Measurements from ENCODE around the gene RAB3D. TPM values are rescaled to one million over a fixed set of nuclear protein-coding genes. Genes with fewer than 3 reads are reported as not detected.

Gene RAB3D
- total RNA-seq, 1 donor from 2014 or later = 53.6 TPM

DNA sequence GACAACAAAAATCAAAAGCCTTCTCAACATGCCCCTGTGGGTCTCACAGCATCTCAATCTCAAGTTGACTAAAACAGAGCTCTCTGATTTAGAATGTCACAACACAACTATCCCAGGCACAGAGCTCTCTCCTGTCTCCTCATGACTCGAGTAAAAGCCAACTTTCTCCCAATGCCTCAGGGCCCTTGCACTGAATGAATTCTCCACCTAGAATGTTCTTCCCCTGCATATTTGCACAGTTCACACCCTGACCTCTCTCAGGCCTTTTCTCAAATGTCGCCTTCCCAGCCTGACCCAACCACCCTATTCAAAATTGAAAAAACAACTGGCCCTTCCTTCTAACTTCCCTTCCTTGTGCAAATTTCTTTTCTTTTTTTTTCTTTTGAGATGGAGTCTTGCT is 31.3 kb upstream of the RAB3D start:
- H3K36me3 ChIP-seq = peaks cover 13% of the 10 kb centered on the region
- H3K4me3 ChIP-seq = no peak overlapping the region
- intact Hi-C loops (cut with DNase I) = no loop called here
- TF ChIP-seq, protein P1, sequence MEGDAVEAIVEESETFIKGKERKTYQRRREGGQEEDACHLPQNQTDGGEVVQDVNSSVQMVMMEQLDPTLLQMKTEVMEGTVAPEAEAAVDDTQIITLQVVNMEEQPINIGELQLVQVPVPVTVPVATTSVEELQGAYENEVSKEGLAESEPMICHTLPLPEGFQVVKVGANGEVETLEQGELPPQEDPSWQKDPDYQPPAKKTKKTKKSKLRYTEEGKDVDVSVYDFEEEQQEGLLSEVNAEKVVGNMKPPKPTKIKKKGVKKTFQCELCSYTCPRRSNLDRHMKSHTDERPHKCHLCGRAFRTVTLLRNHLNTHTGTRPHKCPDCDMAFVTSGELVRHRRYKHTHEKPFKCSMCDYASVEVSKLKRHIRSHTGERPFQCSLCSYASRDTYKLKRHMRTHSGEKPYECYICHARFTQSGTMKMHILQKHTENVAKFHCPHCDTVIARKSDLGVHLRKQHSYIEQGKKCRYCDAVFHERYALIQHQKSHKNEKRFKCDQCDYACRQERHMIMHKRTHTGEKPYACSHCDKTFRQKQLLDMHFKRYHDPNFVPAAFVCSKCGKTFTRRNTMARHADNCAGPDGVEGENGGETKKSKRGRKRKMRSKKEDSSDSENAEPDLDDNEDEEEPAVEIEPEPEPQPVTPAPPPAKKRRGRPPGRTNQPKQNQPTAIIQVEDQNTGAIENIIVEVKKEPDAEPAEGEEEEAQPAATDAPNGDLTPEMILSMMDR (IDR thresholded peaks at IDR 0.05) = no peak
- peaks cover 13% of the 10 kb centered on the region for H3K4me1 ChIP-seq
- DNase-seq = no peak
- no peak overlapping the region for H3K27ac ChIP-seq
- H3K9me3 ChIP-seq = no peaks in the 10 kb centered on the region
- ATAC-seq = no peak
- no peaks in the 10 kb centered on the region for H3K27me3 ChIP-seq (ENCODE audit: low read depth)

DNA sequence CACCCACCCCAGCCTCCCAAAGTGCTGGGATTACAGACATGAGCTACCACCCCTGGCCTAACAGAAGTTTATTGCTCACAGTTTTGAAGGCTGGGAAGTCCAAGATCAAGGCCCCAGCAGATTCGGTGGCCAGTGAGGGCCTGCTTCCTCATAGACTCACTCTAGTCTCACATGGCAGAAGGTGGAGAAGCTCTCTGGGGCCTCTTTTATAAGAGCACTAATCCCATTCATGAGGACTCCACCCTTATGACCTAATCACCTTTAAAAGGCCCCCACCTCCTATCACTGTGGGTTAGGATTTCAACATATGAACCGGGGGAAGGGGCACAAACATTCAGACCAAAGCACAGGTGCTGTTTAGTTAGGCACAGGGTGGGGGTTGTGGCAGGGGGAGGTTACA is 28.1 kb upstream of the RAB3D start:
- TF ChIP-seq, protein P1 (IDR thresholded peaks at IDR 0.05) = no peak
- Histone ChIP-seq H3K36me3 (peaks cover 42% of the 10 kb centered on the region), H3K27ac (no peak overlapping the region), H3K4me1 (no peaks in the 10 kb centered on the region), H3K4me3 (no peak overlapping the region), H3K9me3 (no peaks in the 10 kb centered on the region), H3K27me3 (ENCODE audit: low read depth) (no peaks in the 10 kb centered on the region)
- intact Hi-C loops (cut with DNase I) = no loop called here
- DNase-seq = no peak
- ATAC-seq = no peak

DNA sequence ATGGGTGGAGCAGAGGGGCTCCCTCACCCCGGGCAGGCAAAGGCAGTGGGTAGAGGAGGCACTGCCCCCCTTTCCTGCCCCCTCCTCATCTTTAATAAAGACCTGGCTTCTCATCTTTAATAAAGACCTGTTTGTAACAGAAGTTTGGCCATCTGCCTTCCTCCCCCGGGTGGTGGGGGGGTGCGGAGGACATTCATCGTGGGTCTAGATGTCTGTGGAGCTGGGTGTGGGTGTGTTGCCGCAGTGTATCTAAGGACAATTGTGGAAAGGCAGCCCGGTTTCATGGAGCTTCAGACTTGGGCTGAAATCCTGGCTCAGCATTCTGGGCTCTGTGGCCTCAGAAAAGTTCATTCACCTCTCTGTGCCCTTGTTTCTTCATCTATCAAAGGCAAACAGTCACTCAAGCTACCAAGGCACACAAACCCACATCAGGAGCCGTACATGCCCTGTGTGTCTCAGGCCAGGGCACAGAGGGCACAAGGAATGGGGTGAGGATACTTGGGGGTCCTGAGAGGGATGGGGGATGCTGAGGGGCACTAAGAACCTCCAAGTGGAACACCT is 26.2 kb upstream of the RAB3D start:
- intact Hi-C loops (cut with DNase I) = no loop called here
- no peak for ATAC-seq
- TF ChIP-seq, protein P1 (IDR thresholded peaks at IDR 0.05) = no peak
- peaks cover 5% of the 10 kb centered on the region for H3K4me1 ChIP-seq
- H3K36me3 ChIP-seq = peaks cover 51% of the 10 kb centered on the region
- no peak overlapping the region for H3K27ac ChIP-seq
- no peaks in the 10 kb centered on the region for H3K9me3 ChIP-seq
- H3K27me3 ChIP-seq (ENCODE audit: low read depth) = no peaks in the 10 kb centered on the region
- no peak for DNase-seq
- no peak overlapping the region for H3K4me3 ChIP-seq

DNA sequence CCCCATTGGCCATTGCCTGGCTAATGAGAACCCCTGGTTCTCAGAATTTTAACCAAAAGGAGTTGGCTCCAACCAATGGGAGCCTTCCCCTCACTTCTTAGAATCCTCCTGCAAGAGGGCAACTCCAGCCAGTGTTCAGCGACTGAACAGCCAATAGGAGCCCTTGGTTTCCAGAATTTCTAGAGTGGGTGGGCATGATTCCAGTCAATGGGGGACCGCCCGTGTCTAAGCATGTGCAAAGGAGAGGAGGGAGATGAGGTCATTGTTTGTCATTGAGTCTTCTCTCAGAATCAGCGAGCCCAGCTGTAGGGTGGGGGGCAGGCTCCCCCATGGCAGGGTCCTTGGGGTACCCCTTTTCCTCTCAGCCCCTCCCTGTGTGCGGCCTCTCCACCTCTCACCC is 25.5 kb upstream of the RAB3D start:
- H3K36me3 ChIP-seq = peaks cover 51% of the 10 kb centered on the region
- H3K4me3 ChIP-seq = no peak overlapping the region
- H3K4me1 ChIP-seq = peaks cover 5% of the 10 kb centered on the region
- no peak for DNase-seq
- TF ChIP-seq, protein P1 (IDR thresholded peaks at IDR 0.05) = no peak
- ATAC-seq = no peak
- intact Hi-C loops (cut with DNase I) = no loop called here
- H3K9me3 ChIP-seq = no peaks in the 10 kb centered on the region
- no peaks in the 10 kb centered on the region for H3K27me3 ChIP-seq (ENCODE audit: low read depth)
- H3K27ac ChIP-seq = no peak overlapping the region

DNA sequence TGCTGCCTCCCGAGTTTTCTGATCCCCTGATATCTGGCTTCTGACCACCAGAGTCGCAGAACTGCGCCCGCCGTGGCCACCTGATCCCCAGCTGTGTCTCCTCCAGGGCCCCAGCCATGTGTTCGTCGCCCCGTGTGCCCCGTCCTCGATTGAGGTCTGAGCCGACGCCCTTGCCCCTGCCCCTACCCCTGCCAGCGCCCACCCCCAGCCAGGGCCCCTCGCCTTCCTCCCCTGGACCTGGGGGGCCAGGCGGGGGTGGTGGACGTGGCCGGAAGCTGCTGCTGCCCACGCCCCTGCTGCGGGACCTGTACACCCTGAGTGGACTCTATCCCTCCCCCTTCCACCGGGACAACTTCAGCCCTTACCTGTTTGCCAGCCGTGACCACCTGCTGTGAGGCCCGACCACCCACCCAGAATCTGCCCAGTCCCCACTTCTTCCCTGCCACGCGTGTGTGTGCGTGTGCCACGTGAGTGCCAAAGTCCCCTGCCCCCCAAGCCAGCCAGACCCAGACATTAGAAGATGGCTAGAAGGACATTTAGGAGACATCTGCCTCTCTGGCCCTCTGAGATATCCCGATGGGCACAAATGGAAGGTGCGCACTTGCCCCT is 24.9 kb upstream of the RAB3D start:
- H3K4me1 ChIP-seq = peaks cover 5% of the 10 kb centered on the region
- no peak overlapping the region for H3K27ac ChIP-seq
- ATAC-seq (no peak), DNase-seq (no peak)
- no peaks in the 10 kb centered on the region for H3K9me3 ChIP-seq
- H3K36me3 ChIP-seq = peaks cover 55% of the 10 kb centered on the region
- H3K27me3 ChIP-seq (ENCODE audit: low read depth) = no peaks in the 10 kb centered on the region
- no peak overlapping the region for H3K4me3 ChIP-seq
- intact Hi-C loops (cut with DNase I) = no loop called here
- TF ChIP-seq, protein P1 (IDR thresholded peaks at IDR 0.05) = no peak
